GM21723 (cell line): Measurements from ENCODE around the gene PCNX2.
"Not testable (repeated sequence)": the region's sequence is repeated elsewhere in the genome, so short reads cannot be mapped to it uniquely, and the experiment has no call there.

ENCODE experiments used
- ATAC-seq: cut with Tn5 transposase; IDR thresholded peaks from one replicate; pipeline ENCODE4 v1.9.1; 2021; ENCODE audit warnings: mild to moderate bottlenecking, moderate library complexity; ENCODE audit not compliant: unreplicated experiment

PCNX2 gene

GRCh38 chr1:233080827-233081226 is 214.7 kb downstream of the PCNX2 start:
- not testable (repeated sequence) for ATAC-seq

- ATAC-seq, result no peak
Measured at GRCh38 chr1:233080286-233080685, 215.2 kb downstream of the PCNX2 start.

DNA sequence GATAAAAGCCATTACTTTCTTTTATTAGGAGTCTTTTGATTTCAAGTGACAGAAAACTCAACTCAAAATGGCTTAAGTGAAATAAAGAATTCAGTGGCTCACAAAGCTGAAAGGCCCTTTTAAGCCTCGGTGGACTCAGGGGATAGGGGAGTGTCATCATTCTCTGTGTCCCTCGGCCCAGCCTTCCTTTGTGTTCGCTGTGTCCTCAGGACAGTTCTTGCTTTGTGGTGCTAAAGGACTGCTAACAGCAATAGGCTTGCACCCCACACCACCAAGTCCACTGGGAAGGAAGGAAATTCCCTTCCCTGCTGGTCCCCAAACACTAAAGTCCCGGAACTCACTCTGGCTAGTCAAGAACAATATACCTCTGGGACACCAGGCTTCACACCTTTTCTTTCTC is 216.0 kb downstream of the PCNX2 start:
- no peak for ATAC-seq

GRCh38 chr1:233078396-233078795 is 217.1 kb downstream of the PCNX2 start:
- ATAC-seq, result no peak

GRCh38 chr1:233075915-233076295 is 219.6 kb downstream of the PCNX2 start:
- no peak for ATAC-seq

DNA sequence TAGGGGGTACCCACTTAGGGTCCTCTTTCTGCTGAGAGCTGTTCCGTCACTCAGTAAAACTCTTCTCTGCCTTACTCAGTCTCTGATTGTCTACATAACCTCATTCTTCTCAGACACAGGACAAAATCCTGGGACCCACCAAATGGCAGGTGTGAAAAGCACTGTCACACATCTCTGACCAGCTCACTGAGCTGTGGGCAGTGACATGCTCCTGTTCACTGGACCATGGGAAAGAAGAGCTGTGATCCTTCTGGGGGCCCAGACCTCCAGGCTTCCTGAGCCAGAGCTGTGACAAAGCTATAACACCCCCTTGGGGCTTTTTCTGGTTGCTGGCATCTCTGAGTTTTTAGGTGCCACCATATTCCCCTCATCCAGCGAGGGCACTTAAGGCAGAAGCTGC is 229.4 kb downstream of the PCNX2 start:
- ATAC-seq, result no peak

DNA sequence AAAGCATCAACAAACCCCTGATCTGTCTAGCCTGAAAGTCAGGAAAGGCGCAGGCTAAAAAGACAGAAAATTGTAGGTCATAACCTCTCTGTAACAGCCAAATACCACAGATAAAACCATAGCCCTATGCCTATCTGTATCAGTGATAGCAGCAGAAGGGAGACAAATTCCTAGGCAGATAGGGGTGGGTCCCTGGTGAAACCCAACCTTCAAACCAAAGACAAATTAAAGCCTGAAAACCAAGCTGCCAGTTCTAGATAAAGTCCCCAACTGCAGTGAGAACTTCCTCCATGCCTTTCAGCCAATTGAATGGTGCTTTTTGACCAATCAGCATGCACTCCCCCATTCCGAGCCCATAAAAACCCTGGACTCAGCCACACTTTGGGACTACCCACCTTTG is 229.8 kb downstream of the PCNX2 start:
- no peak for ATAC-seq

DNA sequence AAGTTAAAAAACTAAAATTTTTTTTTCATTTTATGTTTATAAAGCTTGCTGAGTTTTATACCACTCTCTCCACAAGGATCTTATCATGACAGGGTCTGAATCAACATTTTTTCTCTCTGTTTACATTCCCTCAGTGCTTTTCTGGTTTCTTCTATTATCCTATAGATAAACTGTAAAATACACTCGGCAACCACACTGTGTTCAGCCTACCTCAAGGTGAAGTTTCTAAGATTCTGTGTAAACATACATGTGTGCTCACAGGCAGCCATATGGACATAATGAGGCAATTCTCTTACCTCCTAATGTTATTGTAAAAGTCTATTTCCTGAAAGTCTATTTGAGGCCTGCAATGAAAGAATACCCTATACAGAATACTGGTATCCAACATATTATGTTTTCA is 230.5 kb downstream of the PCNX2 start:
- no peak for ATAC-seq

DNA sequence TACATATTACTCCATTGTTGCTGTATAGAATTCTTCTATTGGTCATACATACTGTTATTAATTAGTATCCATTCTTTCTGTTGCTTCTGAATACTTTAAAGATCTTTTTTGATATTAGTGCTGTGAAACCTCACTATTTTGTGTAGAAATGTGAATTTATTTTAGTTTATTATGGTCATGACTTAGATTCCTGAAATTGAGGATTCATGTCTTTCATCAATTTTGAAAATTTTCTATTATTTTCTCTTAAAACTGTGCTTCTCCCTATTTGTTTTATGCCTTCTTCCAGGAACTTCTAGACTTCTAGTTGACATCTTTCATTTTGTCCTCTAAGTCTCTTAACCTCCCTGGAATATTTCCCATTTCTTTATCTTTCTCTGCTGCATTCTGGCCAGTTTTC is 232.1 kb downstream of the PCNX2 start:
- no peak for ATAC-seq

- ATAC-seq, result no peak
Measured at GRCh38 chr1:233061265-233061664, 234.3 kb downstream of the PCNX2 start.

DNA sequence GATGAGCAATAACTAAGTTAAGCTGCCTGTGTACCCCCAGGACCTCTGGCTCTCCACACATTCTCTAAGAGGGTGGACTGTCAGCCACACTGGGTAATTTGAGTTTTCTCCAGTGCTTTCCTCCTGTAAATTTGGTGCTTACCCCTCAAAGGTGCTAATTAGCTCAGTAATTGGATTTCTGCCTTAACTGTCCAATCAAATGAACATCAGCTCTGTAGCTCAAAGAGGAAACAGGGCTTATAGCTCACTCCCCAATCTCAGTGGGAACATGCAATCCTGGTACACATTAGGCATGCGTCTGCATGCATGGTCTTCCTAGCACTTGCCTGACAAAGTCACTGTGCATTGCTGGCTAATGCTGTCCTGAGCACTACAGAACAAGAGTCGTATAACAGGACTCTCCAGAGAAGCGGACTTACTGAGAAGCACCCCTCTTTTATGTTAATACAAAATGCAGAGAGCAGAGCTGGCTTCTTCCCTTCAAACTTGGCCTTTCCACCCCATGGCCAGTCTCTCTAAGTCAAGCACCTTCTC is 235.0 kb downstream of the PCNX2 start:
- ATAC-seq, result no peak

DNA sequence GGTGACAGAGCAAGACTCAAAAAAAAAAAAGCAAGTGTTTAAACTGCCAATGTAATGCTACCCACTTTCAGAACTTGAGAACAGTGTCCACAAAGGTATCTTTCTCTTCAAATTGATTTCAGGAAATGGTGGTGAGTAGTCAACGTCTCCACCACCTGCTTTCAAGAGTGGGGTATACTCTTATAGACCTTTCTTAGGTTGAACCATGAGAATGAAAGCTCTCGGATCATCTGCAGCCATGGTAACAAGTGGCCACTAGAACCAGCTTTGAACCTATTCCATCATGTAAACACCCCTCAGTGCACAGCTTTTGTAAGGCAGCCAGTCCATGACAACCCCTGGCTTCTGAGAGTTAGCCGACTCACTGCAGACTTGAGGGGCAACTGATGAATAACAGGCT is 237.7 kb downstream of the PCNX2 start:
- no peak for ATAC-seq

GRCh38 chr1:233055879-233056641 is 239.5 kb downstream of the PCNX2 start:
- no peak for ATAC-seq

GRCh38 chr1:233045588-233045987 is 249.9 kb downstream of the PCNX2 start:
- no peak for ATAC-seq

DNA sequence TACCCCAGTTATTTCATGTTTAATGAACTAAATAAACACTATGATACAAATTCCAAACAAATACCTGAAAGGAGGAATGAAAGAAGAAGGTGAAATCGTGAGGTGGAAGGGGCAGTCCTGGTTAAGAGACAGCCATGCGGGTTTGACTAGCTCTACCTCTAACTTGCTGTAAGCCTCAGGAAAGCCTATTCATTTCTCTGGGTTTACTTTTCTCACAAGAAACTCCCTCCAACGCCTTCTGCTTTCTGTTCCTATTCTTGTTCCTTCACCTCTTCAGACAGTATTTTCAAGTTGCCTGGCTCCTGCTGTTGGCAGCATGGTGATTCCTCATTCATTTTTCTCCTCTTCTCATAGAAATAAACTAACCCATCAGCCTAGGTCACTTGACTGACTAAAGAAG is 252.7 kb downstream of the PCNX2 start:
- no peak for ATAC-seq

DNA sequence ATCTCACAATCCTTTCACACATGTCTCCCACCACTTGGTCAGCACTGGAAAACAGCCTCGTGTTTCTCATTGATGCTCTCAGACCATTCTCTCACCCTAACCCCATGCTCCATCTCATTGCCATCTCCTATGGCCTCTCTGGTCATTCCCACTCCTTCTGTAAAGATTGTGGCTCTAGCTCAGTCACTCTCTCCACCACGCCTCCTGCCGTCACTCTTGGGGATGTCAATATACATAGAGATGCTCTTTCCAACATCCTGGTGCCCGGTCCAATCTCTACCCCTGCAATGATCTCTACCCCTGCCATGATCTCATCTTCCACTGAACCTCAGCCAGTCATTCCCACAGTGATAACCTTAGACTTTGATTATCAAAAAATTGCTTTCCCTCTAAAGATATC is 255.0 kb downstream of the PCNX2 start:
- no peak for ATAC-seq

GRCh38 chr1:233038581-233038980 is 256.9 kb downstream of the PCNX2 start:
- ATAC-seq, result no peak

DNA sequence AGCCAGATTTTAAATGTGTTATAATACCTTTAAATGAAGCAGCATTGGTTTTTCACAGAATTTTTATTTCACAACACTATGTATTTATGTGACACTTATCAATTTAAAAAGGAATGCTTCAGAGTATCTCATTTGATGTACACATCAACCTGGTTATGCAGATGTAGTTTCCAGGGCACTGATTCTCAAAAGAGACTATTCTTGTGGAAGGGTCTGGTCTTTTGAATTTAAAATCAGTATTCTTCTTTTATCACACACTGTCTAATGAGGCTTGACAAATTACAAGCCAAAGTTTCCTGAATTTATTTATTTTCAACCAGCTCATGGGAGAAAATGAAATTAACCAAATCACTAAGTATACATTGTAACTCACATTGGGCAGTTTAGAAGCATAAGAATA is 257.7 kb downstream of the PCNX2 start:
- no peak for ATAC-seq

- no peak for ATAC-seq
Measured at GRCh38 chr1:233034836-233035235, 260.7 kb downstream of the PCNX2 start.

GRCh38 chr1:233033361-233033760 is 262.2 kb downstream of the PCNX2 start:
- ATAC-seq, result no peak

DNA sequence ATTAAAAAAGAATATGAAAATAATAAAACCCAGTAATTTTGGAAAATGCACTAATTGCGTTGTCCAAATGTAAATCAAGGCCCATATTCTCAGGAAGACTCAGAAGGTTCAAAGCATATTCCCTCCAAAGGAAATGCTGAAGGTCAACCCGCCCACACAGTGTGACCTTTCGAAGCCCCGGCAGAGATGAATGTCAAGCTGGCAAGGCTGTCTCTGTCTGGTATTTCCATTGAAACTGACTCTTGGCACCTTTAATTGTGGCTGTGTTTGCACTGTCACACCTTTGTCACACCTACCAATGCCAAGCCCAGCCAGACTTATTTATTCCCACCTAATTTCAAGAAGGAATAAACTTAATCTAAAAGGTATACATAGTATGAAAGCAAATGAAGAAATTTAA is 262.6 kb downstream of the PCNX2 start:
- no peak for ATAC-seq

DNA sequence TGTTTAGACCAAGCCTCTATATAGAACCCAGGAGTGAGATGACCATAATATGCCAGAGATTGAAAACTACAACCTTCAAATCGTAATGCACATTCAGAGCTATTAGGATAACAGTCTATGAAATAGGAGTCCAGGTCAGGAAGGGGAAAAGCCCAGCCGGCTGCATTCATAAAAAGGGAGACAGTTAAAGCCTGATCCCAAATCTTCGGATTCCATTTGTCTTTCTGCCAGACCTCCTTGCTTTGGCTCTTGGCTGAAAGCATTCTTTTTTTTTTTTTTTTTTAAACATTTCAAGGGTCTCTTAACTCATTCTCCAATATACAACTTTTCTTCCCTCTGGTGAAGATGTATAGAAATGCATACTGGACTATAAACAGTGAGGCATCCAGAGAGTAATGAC is 264.0 kb downstream of the PCNX2 start:
- no peak for ATAC-seq

DNA sequence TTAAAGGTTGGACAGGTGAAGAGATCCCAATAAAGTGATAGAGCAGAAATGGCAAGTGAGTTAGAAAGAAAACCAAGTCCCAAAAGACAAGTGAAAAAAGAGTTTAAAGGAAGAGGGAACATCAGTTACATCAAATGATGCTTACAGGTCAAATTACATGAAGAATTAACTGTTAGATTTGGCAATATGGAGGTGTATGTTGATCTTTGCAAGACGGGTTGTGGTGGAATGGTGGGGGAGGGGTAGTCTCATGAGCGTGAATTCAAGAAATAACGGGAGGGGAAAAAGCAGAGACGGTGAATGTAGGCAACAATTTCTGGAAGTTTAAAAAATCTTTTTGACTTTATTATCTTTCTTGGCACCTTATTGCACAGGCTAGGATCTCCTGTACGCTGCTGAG is 268.5 kb downstream of the PCNX2 start:
- no peak for ATAC-seq
